Activated CD8-positive, alpha-beta memory T cell treated with anti-CD3 and anti-CD28 coated beads for 4 hours (primary cell): Measurements from ENCODE around the gene RPSA.
A peak's percentile ranks its signal among the peaks of the same experiment; 100 is the strongest.
"Not testable (repeated sequence)": the region's sequence is repeated elsewhere in the genome, so short reads cannot be mapped to it uniquely, and the experiment has no call there.

Experiments used
- DNase-seq, 2 donors: peaks; one replicate each; pipeline ENCODE4 v3.0.0-alpha.2; 2020; ENCODE audit warnings: low read depth in 2 of 2

RPSA gene

DNA sequence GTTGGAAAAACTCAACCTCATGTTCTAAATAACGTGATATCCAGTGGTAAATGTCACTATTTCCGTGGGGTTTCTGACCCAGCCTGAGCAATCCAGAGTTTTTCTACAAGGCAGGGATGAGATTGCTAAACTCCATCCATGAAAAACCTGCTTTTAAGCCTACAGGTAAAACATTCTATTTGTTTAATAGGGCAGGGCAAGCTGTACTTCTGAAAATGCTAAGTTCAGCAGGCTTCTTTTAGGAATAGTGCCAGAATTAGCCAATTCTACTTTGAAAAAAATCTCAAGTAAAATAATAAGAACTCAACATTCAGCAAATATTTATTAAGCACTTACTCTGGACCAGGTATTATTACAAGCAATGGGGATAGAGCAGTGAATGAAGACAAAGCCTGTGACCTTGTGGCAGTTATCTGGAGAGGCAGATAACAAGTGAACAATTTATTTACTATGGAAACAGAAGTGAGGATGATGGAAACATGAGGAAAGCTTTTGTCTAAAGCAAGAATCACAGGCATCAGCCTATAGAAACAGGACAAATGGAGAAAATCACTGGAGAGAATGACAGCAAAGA is 13.3 kb downstream of the RPSA start:
- DNase-seq, result no peak

DNA sequence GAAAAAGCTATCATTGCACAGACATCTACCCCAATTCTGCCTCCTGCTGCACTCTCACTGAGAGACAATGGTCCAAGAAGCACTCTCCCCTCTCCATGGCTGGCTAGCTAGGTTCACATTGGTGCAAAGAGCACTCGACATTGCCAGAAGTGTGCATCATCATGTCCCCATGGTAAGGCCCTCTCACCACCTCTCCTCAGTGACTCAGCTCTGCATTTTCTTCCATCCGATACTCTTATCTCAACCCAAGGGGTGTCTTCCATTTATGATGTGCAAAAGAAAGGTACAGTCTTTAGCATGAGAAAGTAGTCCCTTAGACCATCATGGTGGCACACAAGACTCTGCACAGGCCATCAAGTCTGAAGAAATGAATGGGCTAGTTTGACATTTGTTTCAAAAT is 14.0 kb downstream of the RPSA start:
- no peak for DNase-seq

DNA sequence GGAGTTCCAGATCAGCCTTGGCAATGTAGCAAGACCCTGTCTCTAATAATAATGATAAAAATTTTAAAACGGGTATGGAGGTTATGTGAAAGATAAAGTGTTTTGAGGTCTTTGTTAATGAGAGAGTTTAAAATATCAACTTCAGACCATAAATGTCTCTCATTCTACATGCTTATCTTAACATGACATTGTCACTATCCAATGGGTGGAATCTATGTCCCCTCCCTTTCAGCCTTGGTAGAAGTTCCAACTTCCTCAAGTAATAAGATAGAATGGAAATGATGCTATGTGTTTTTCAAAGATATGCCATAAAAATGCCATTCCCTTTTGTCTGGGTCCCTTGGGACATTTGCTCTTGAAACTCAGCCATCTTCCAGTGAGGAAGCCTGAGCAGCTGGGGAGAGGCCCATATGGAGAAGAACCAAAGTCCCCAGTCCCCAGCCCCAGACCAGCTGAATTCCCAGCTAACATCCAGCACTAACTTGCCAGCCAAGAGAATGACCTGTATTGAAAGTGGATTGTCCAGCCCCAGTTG is 17.0 kb downstream of the RPSA start:
- no peak for DNase-seq

DNA sequence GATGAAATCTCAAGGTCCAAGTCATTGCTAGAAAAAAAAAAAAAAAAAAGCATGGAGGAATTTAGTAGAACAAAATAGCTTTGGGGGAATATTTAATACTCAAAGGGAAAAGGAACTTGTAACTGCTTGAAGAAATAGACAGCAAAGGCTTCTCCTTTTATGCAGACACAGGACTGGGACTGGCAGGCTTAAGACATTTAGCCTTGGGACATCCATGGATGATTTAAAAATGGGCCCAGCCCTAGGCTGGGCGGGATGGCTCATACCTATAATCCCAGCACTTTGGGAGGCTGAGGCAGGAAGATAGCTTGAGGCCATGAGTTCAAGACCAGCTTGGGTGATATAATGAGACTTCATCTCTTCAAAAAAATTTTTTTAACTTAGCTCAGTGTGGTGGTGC is 19.8 kb downstream of the RPSA start:
- DNase-seq, result no peak

DNA sequence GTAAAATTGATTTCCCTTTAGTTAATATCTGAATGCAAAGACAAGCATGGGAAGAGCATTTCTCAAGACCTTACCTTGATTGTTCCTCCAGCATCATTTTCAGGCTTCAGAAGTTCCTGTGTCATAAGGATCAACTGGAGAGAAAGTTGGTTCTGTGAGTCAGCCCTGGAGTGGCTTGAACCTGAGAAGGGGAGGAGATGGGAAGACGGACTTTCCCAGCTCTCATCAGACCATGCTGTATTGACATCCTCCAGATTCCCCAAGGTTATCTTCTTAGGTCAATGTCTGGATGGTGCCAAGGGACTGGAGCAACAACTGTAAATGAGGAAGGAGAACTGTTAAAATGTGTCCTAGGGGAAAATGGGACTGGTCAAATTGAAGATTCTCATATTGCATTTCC is 21.0 kb downstream of the RPSA start:
- no peak for DNase-seq

DNA sequence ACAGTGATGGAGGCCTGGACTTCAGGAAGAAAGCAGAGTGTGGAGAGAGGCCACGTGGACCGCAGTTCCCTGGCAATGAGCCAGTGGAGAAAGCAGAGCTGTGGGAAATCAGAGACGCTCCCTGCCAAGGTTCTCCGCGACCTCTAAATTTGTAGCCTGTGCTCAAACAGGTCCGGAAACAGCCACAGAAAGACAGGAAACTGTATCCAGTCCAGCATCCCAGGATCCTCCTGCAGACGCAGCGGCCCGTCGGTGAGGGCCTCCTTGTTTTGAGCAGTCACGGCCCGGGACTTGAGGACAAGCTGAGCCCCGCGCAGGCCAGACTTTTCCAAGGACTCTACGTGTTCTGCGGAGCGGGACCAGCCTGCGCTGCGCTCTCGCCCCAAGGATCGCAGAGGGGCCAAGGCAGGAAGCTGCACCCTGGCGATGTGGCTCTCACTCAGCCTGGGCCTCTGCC is 22.3 kb downstream of the RPSA start:
- no peak for DNase-seq

DNA sequence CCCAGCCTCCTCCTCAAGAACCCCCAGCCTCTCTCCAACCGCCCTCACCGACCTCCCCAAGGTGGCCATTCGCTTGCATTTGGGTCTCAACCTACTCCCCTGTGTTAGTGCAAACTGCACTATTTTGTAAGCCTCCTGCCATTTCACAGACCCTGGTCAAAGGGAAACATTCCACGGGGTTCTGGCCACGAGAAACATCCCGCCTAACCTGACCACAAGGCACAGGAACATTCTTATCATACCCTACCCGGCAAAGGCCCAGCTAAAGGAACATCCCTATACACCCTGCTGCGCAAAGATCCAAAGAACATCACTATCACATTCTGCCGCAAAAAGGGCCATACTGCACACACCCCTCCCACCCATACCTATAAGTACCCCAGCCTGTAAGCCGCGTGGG is 22.9 kb downstream of the RPSA start:
- DNase-seq, result no peak

DNA sequence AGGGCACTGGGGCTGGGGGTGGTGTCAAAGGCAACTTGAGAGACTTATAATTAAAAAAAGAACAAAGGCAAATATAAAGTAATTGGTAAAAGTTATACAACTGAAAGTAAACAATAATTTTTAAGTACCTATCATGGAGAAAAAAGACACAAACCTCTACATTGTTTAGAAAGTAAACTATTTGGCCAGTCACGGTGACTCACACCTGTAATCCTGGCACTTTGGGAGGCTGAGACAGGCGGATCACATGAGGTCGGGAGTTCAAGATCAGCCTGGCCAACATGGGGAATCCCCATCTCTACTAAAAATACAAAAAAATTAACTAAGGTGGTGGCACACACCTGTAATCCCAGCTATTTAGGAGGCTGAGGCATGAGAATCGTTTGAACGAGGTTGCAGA is 25.8 kb downstream of the RPSA start:
- DNase-seq, result no peak

DNA sequence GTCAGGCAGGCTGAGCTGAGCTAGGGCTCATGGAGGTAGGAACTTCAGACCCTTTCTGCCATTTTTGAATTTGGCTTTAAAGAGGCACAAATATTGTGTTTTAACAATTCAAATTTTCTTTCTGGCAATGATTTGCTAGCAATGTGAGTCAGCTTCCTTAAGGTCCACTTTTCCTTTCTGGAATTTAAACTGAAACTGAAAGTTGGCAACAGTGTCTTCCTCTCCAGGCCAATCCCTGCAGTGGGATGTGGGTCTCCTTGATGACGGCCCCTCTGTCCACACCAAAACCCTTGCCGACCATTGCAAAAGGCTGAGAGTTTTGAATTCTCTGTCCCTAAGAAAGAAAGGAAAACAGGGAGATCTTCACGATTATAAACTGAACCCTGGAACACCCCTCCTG is 27.1 kb downstream of the RPSA start:
- no peak for DNase-seq

DNA sequence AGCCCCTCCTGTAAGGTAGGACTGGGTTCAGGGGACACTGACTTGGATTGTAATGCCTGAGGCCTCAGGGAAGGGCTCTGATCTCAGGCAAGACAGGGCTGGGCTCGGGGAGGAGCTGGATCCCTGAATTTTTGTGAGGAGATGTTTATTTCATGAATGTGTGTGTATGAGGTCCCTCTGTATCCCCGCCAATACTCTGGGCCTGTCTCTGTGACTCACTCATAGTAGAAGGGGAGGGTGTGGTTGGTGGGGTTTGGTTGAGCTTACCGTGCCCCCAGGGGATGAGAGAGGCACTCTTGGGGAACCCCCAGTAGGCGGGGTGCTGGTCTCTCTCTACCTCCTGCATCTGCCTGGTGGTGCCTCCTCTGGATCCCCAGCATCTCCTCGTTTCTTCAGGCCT is 28.1 kb downstream of the RPSA start:
- DNase-seq, result no peak

DNA sequence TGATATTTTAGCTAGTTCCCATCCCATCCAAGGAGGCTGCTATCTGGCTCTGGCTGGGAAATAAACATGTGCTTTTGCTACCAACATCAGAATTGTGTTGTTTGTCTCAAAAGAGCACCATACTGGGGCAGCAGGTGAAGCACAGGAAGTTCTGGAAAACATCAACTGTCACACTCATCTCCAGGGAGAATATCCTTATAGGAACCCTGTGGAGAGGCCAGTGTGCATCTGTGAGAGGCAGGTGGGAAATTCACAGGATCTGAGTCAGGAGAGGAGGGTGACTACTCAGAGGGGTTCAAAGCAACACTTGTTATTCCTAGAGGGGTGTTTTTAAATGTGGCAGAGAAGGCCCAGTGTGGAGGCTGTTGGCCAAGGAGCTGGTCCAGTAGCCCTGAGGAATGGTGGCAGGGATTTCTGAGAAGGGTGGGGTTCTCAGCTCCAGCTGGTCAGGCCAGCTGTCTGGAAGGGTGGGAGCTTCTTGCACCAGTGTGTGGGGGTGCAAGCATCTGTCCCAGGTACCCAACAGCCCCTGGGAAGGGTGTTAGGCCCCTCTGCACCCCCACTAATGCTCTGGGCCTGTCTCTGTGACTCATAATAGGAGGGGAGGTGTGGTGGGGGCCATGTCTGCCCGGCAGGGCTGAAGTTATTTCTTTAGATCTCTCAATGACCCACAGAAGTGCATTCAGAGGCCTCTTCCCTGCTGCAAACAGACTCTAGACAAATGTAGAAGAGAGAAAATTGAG is 28.7 kb downstream of the RPSA start:
- no peak for DNase-seq

DNA sequence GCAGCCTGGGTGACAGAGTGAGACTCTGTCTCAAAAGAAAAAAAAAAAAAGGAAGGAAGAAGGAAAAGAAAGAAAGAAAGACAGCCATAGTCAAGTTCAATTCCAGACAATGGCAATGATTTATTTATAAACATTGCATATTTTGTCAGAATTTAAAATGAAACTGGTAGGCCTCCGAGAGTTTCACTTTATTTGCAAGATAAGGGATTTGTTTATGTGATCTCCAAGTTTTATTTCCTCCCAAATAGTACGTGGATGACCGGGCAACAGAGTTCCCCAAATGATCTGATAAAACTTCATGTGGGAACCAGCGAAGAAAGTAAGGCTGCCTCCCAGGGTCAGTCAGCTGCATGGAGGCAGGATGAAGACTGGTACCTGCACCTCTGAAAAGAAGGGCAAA is 32.4 kb downstream of the RPSA start:
- DNase-seq, result no peak

DNA sequence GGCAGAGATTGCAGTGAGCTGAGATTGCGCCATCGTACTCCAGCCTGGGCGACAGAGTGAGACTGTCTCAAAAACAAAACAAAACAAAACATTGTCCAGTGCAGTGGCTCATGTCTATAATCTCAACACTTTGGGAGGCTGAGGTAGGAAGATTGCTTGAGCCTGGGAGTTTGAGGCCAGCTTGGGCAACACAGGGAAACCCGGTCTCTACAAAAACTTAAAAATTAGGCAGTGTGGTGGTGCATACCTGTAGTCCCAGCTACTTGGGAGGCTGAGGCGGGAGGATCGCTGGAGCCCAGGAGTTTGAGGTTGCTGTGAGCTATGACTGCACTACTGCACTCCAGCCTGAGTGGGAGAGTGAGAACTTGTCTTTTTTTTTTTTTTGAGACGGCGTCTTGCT is 33.8 kb downstream of the RPSA start:
- DNase-seq, result no peak

DNA sequence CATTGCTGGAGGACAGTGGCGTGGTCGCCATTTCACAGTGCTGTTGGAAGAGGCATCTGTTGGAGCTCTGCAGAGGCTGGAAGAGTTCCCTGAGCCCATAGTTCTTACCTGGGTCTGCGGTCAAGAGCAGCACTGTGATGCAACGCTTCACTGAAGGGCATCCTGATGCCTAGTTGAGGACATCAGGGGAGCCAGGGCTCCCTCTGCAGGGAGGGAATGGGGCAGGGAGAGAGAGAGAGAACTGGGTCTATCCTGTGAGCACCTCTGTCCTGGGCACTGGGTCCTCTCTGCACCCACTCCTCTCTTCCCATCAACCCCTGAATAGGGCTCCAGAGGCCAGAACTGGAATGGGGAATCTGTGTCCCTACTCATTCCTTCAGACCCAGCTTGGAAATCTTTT is 37.0 kb downstream of the RPSA start:
- DNase-seq, result no peak

DNA sequence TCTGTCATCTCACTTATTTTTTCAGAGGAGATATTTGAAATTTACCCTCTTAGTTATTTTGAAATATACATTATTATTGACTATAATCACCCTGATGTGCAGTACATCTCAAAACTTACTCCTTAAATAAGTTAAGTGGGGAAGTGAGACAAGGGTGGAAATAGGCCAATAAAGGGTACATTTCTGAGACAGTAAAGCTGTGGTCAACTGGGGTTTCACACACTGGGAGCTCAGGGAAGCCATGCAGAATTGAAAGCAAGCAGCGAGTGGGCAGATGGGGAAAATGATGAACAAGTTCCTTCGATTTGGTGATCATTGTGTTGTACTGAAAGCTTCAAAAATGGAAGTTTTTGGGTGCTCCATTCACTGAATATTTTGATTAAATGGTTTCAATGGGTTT is 39.4 kb downstream of the RPSA start:
- no peak for DNase-seq

DNA sequence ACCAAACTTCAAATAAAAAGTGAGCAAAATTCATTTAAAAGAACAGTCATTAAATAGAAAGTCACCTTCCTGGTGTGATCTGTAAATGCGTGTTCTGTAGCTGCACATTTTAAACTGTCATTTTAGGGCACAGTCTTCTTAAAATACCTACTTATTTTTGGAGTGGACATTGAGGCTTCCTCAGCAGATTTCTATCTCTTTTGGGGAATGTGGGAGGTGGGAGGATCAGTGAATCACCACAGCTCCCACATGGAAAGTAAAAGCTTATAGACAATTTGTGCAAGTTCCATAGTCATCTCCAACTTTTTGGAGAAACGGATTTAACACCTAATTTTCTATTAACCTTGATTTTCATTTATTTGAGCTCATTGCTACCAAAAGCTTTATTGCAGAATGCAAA is 39.9 kb downstream of the RPSA start:
- DNase-seq, result no peak

DNA sequence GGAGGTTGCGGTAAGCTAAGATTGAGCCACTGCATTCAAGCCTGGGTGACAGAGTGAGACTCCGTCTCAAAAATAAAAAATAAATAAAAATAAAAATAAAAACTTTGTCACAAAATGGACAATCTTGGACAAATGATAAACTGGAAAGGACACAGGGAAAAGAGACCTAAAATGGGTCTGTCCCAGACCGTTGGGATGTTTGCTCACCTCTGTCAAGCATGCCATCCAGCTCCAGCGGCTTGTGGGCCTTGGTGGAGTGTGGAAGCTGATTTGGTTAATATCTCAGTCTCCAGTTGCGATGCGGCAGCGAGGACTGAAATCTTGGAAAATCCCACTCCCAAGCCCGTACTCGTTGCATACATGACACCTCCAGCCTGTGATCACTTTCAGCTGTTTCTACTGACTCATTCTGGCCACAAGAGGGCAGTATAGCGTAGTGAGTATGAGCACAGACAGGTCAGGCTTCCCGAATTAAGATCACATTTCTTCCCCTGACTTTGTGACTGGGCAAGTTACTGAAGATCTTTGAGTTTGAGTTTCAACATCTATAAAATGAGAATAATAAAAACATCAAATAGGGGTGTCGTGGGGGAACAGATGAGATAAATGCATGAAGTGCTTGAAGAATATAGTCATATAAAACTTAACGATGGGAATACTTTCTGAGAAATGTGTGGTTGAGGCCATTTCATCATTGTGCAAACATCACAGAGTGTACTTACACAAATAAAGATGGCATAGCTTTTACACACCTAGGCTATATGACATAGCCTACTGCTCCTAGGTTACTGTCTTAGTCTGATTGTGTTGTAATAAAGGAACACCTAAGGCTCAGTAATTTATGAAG is 41.3 kb downstream of the RPSA start:
- peak; percentile 21 to 43 for DNase-seq

DNA sequence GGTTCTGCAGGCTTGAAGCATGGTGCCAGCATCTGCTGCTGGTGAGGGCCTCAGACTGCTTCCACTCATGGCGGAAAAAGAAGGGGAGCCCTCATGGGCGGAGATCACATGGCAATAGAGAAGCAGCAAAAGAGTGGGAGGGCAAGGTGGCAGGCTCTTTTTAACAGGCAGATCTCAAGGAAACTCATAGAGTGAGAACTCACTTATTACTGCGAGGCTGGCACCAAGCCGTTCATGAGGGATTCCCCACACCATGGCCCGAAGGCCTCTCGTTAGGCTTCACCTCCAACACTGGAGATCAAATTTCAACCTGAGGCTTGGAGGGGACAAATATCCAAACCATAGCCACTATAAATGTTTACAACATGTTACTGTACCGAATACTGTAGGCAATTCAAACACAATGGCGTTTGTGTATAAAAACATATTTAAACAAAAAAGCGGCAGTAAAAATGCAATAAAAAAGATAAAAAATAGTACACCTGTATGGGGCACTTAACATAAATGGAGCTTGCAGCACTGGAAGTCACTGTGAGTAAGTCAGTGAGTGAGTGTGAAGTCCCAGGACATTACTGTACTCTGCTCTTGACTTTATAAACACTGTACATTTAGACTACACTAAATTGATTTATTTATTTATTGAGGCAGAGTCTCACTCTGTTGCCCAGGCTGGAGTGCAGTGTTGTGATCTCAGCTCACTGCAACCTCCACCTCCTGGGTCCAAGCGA is 42.1 kb downstream of the RPSA start:
- no peak for DNase-seq

DNA sequence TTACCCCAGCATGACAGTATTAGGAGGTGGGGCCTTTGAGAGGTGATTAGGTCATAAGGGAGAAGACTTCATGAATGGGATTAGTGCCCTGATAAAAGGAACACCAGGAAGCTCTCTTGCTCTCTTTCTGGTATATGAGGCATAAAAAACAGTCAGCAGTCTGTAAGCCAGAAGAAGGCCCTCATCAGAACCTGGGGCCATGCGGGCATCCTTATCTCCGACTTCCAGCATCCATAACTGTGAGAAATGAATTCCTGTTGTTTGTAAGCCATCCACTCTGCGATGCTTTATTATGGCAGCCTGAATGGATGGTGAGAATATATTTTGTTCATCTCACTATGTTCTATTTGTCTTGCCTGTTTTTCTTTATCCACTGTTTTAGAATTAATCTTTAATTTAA is 43.3 kb downstream of the RPSA start:
- no peak for DNase-seq

DNA sequence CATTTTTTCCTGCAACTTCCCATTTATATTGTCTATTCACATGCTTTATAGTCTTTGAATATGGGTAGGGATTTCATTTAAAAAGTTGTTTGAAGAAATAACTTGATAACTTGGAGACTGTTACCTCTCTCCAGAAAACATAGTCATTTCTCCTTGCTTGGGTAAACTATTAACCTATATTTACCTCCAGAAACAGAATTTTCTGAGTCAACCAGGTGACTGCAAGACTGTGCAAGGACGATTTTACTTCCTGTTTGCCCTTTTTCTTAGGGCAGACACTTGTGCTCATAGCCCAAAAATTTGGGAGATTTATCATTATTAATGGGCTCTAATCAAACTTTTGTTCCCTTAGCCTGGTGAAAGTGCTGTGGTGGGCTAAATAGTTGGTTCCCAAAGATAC is 46.6 kb downstream of the RPSA start:
- no peak for DNase-seq

DNA sequence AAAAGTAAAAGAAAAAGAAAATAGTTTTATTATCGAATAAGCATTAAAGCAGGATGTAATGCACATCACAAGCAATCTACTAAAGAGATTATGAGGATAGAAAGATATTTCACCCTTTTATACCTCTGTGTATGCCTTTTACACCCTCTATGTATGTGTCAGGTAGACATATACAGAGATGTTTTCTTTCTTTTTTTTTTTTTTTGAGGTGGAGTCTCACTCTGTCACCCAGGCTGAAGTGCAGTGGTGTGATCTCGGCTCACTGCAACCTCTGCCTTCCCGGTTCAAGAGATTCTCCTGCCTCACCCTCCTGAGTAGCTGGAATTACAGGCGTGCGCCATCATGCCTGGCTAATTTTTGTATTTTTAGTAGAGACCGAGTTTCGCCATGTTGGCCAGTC is 47.4 kb downstream of the RPSA start:
- not testable (repeated sequence) for DNase-seq

DNA sequence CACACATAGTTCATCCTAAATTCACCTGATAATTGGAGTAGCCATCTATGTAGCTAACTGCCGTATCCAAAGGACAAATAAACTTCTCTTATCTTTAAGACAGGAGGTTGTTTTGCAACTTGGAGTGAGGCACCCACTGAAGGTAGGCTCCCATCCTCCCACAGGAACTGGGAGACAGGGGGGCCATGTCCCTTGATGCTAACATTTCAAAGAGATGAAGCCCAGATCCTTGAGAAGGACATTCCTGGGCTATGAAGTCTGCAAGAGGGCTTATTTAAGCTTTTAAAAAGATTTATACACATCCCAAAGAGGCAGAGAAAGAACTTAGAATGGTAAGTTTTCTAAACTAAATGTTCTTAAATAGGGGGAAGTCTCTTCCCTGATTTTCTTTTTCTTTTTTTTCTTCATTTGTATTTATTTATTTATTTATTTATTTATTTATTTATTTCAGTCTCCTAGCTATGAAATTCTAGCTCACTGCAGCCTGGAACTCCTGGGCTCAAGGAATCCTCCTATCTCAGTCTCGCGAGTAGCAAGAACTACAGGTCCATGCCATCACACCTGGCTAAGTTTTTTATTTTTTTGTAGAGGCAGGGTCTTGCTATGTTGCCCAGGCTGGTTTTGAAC is 48.2 kb downstream of the RPSA start:
- no peak for DNase-seq
